Progenitor cell of endocrine pancreas (in vitro differentiated cells): ENCODE data around the gene RAD51B. TPM values are rescaled to one million over a fixed set of nuclear protein-coding genes. Genes with fewer than 3 reads are reported as not detected.

ENCODE experiments used
- DNase-seq: peaks from one replicate; pipeline ENCODE4 v3.0.0; 2021; ENCODE audit warnings: low spot score; ENCODE audit not compliant: unreplicated experiment
- H3K27ac Mint-ChIP-seq: 2 replicates; pipeline ENCODE4 v1.8.0; 2021; ENCODE audit warnings: mild to moderate bottlenecking, moderate library complexity, mixed read lengths
- H3K27me3 Mint-ChIP-seq: 2 replicates; pipeline ENCODE4 v1.8.0; 2021; ENCODE audit warnings: mixed read lengths
- H3K36me3 Mint-ChIP-seq: 2 replicates; pipeline ENCODE4 v1.8.0; 2022; ENCODE audit warnings: mixed read lengths; ENCODE audit not compliant: insufficient read depth
- H3K4me1 Mint-ChIP-seq: 2 replicates; pipeline ENCODE4 v1.8.0; 2021; ENCODE audit warnings: low read depth, mixed read lengths
- H3K4me3 Mint-ChIP-seq: 2 replicates; pipeline ENCODE4 v1.8.0; 2021; ENCODE audit warnings: low read depth, mild to moderate bottlenecking, moderate library complexity, mixed read lengths
- H3K9me3 Mint-ChIP-seq: 2 replicates; pipeline ENCODE4 v1.8.0; 2021; ENCODE audit warnings: low read depth, mixed read lengths
- total RNA-seq: library from RNA; stranded (reverse); gene quantifications from 2 replicates; pipeline ENCODE4 v1.2.1, GENCODE V29; 2021
- TF ChIP-seq, protein P1 (sequence below): fragments of 200-600 bp; sonication (generic); IDR thresholded peaks from one replicate; pipeline ENCODE4 v1.5.0; 2021; ENCODE audit warnings: antibody characterized with exemption, mild to moderate bottlenecking; ENCODE audit not compliant: unreplicated experiment

RAD51B gene
- total RNA-seq, 1 donor from 2014 or later = 24.7 TPM

DNA sequence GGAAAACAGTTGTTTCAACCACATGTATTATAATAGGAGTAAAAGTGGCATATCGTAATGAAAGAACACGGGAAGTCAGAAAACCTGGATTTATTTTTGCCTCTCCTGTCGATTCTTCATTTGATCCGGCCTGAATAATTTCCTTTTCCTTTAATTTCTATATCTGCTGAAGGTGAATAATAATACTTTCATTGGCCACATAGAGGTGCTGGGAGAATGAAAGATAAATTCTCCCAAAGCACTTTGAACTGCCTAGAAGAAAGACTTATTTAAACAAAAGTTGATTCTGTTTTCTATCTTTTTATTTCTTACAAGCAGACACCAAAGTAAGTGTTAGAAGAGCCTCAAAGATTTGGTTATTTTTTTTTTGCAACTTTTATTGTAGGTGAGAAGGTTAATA lies 339.1 kb downstream of the RAD51B start:
- Mint-ChIP-seq H3K4me3 (no peak overlapping the region), H3K27ac (no peak overlapping the region), H3K36me3 (peaks cover 15% of the 10 kb centered on the region), H3K4me1 (peaks cover 21% of the 10 kb centered on the region), H3K27me3 (no peaks in the 10 kb centered on the region), H3K9me3 (peaks cover 12% of the 10 kb centered on the region)
- TF ChIP-seq, protein P1, sequence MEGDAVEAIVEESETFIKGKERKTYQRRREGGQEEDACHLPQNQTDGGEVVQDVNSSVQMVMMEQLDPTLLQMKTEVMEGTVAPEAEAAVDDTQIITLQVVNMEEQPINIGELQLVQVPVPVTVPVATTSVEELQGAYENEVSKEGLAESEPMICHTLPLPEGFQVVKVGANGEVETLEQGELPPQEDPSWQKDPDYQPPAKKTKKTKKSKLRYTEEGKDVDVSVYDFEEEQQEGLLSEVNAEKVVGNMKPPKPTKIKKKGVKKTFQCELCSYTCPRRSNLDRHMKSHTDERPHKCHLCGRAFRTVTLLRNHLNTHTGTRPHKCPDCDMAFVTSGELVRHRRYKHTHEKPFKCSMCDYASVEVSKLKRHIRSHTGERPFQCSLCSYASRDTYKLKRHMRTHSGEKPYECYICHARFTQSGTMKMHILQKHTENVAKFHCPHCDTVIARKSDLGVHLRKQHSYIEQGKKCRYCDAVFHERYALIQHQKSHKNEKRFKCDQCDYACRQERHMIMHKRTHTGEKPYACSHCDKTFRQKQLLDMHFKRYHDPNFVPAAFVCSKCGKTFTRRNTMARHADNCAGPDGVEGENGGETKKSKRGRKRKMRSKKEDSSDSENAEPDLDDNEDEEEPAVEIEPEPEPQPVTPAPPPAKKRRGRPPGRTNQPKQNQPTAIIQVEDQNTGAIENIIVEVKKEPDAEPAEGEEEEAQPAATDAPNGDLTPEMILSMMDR = no peak
- no peak for DNase-seq

GRCh38 chr14:68159701-68160633 lies 340.4 kb downstream of the RAD51B start:
- Mint-ChIP-seq H3K4me3 (no peak overlapping the region), H3K27ac (no peak overlapping the region), H3K4me1 (peaks cover 31% of the 10 kb centered on the region), H3K27me3 (no peaks in the 10 kb centered on the region), H3K9me3 (peaks cover 3% of the 10 kb centered on the region), H3K36me3 (peaks cover 7% of the 10 kb centered on the region)
- no peak for DNase-seq
- TF ChIP-seq, protein P1 = no peak

GRCh38 chr14:68160779-68161546 lies 341.4 kb downstream of the RAD51B start:
- Mint-ChIP-seq H3K9me3 (peaks cover 3% of the 10 kb centered on the region), H3K27ac (peak overlapping the region; percentile 34), H3K27me3 (no peaks in the 10 kb centered on the region), H3K4me1 (peaks cover 38% of the 10 kb centered on the region), H3K4me3 (no peak overlapping the region), H3K36me3 (peaks cover 7% of the 10 kb centered on the region)
- TF ChIP-seq, protein P1 = no peak
- no peak for DNase-seq

DNA sequence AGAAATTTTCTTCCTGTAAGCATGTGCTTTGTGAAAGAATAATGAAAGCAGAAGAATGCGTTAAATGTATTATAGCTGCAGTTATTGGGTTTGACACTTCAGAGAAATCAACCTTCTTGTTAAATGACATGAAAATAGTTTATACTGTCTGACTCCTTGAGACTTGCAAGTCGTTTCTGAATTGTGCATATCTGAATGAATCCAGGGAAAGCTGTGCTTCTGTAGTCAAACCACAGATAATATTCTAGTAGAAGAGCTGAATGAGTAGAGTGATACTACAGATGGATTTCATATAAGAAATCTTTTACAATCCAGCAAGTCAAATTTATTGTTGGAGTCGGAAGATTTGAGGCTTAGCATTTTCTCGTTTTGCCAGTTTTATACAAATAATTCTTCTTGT lies 343.3 kb downstream of the RAD51B start:
- Mint-ChIP-seq H3K36me3 (peaks cover 6% of the 10 kb centered on the region), H3K27me3 (no peaks in the 10 kb centered on the region), H3K4me1 (peaks cover 52% of the 10 kb centered on the region), H3K4me3 (peak overlapping the region; percentile 1), H3K9me3 (peaks cover 2% of the 10 kb centered on the region), H3K27ac (peak overlapping the region; percentile 97)
- TF ChIP-seq, protein P1 = no peak
- no peak for DNase-seq

DNA sequence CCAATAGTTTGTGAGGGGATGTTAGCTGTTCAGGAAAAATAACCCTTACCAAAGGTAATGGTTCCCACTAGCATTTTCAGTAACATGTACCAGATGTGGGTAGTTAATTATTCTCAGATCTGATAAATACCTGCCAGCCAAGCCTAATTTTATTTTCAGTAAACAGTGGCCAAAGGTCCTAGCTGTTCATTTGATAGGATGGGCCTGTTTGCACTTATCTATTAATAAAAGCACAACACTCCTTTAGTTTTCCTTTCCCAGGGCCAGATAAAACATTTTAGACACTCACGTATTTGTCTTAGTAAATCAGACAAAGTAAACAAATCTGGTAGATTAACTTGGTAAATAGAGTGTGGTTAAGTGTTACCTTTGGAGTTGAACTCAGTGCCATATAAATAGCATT lies 345.1 kb downstream of the RAD51B start:
- Mint-ChIP-seq H3K4me1 (peaks cover 69% of the 10 kb centered on the region), H3K9me3 (no peaks in the 10 kb centered on the region), H3K36me3 (no peaks in the 10 kb centered on the region), H3K4me3 (peak overlapping the region; percentile 3), H3K27ac (peak overlapping the region; percentile 96), H3K27me3 (no peaks in the 10 kb centered on the region)
- DNase-seq = no peak
- TF ChIP-seq, protein P1 = no peak
